MM.1S (cell line): ENCODE results near the gene RPL10A.

Experiments
- DNase-seq: peaks from one replicate; pipeline ENCODE4 v3.0.0-alpha.2; 2015
- H2AFZ ChIP-seq: fragments of 300-600 bp; sonication (generic); 2 replicates; pipeline ENCODE4 v1.6.0; 2016; ENCODE audit warnings: antibody characterized with exemption, low read length
- H3F3A ChIP-seq: fragments of 300-600 bp; sonication (generic); 2 replicates; pipeline ENCODE4 v1.6.1; 2016; ENCODE audit warnings: mild to moderate bottlenecking, antibody characterized with exemption, low read length, moderate library complexity, mixed read lengths; ENCODE audit not compliant: insufficient read depth
- H3K27ac ChIP-seq: fragments of 300-600 bp; sonication (generic); 2 replicates; pipeline ENCODE4 v1.5.1; 2016; ENCODE audit warnings: mild to moderate bottlenecking, low read length
- H3K27me3 ChIP-seq: fragments of 300-600 bp; sonication (generic); replicated peaks from 2 replicates; pipeline ENCODE4 v1.6.0; 2016; ENCODE audit warnings: low read length; ENCODE audit not compliant: insufficient read depth
- H3K36me3 ChIP-seq: fragments of 300-600 bp; sonication (generic); replicated peaks from 2 replicates; pipeline ENCODE4 v1.6.1; 2016; ENCODE audit warnings: mild to moderate bottlenecking, low read length, mixed read lengths; ENCODE audit not compliant: insufficient read depth
- H3K4me1 ChIP-seq: fragments of 300-600 bp; sonication (generic); 2 replicates; pipeline ENCODE4 v1.6.1; 2016; ENCODE audit warnings: low read length, mixed read lengths
- H3K4me2 ChIP-seq: fragments of 300-600 bp; sonication (generic); 2 replicates; pipeline ENCODE4 v1.6.0; 2016; ENCODE audit warnings: low read depth, low read length
- H3K4me3 ChIP-seq: fragments of 300-600 bp; sonication (generic); 2 replicates; pipeline ENCODE4 v1.5.1; 2016; ENCODE audit warnings: low read length, mixed read lengths
- H3K79me2 ChIP-seq: fragments of 300-600 bp; sonication (generic); 2 replicates; pipeline ENCODE4 v1.6.1; 2016; ENCODE audit warnings: mixed run types, low read length, mixed read lengths
- H3K9ac ChIP-seq: fragments of 300-600 bp; sonication (generic); 2 replicates; pipeline ENCODE4 v1.6.1; 2016; ENCODE audit warnings: low read length, mixed read lengths
- H3K9me2 ChIP-seq: fragments of 300-600 bp; sonication (generic); replicated peaks from 2 replicates; pipeline ENCODE4 v1.6.1; 2016; ENCODE audit warnings: mild to moderate bottlenecking, low read length, mixed read lengths; ENCODE audit not compliant: insufficient read depth
- H3K9me3 ChIP-seq: fragments of 300-600 bp; sonication (generic); replicated peaks from 2 replicates; pipeline ENCODE4 v1.6.1; 2016; ENCODE audit warnings: mild to moderate bottlenecking, low read length, mixed read lengths; ENCODE audit not compliant: insufficient read depth
- H4K20me1 ChIP-seq: fragments of 300-600 bp; sonication (generic); 2 replicates; pipeline ENCODE4 v1.6.1; 2016; ENCODE audit warnings: mild to moderate bottlenecking, low read length, moderate library complexity, mixed read lengths; ENCODE audit not compliant: insufficient read depth
- EZH2 ChIP-seq: fragments of 300-600 bp; sonication (generic); optimal IDR thresholded peaks from 2 replicates; pipeline ENCODE3; 2017; ENCODE audit warnings: low read depth, mild to moderate bottlenecking, antibody characterized with exemption, low read length, mixed read lengths
- EZH2phosphoT487 ChIP-seq: fragments of 300-600 bp; sonication (generic); IDR thresholded peaks from 2 replicates; pipeline ENCODE4 v1.6.1; 2018; ENCODE audit warnings: antibody characterized with exemption, low read length
- TF ChIP-seq, protein P1 (sequence below): fragments of 300-600 bp; sonication (generic); IDR thresholded peaks from 2 replicates; pipeline ENCODE4 v1.5.1; 2016; ENCODE audit warnings: antibody characterized with exemption, low read length, mixed read lengths

RPL10A gene

DNA sequence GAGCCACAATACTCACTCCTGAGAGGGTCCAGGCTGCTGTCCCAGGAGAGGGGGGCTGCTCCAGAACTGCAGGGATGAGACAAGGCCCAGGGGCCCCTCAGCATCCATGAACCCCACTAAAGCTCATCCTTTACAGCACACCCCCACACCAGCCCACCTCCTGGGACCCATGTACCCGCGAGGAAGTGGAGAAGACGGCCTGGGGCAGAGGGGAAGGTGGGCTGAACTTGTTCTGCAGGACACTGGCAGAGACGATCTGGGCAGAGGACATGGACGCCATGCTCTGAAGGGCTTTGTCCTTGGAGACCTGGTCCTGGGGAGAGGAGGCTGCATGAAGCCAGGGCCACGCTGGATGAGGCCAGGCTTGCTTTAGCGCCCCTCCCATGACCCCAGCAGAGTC is 10.1 kb downstream of the RPL10A start:
- Histone ChIP-seq H3K9me2 (no peaks in the 10 kb centered on the region), H3K36me3 (no peaks in the 10 kb centered on the region), H4K20me1 (peaks cover 2% of the 10 kb centered on the region; the same call in 1 of the 2 replicates), H3K27ac (no peak overlapping the region), H3F3A (peaks cover 11% of the 10 kb centered on the region), H3K9me3 (no peaks in the 10 kb centered on the region), H3K9ac (no peak overlapping the region), H3K79me2 (no peaks in the 10 kb centered on the region), H3K4me3 (no peak overlapping the region), H3K4me1 (no peaks in the 10 kb centered on the region), H3K27me3 (no peaks in the 10 kb centered on the region), H2AFZ (no peak overlapping the region), H3K4me2 (no peak overlapping the region)
- no peak for TF ChIP-seq EZH2
- no peak for TF ChIP-seq EZH2phosphoT487
- TF ChIP-seq, protein P1, sequence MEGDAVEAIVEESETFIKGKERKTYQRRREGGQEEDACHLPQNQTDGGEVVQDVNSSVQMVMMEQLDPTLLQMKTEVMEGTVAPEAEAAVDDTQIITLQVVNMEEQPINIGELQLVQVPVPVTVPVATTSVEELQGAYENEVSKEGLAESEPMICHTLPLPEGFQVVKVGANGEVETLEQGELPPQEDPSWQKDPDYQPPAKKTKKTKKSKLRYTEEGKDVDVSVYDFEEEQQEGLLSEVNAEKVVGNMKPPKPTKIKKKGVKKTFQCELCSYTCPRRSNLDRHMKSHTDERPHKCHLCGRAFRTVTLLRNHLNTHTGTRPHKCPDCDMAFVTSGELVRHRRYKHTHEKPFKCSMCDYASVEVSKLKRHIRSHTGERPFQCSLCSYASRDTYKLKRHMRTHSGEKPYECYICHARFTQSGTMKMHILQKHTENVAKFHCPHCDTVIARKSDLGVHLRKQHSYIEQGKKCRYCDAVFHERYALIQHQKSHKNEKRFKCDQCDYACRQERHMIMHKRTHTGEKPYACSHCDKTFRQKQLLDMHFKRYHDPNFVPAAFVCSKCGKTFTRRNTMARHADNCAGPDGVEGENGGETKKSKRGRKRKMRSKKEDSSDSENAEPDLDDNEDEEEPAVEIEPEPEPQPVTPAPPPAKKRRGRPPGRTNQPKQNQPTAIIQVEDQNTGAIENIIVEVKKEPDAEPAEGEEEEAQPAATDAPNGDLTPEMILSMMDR: no peak
- DNase-seq: no peak

GRCh38 chr6:35480176-35480575 is 12.0 kb downstream of the RPL10A start:
- H3K36me3 ChIP-seq: no peaks in the 10 kb centered on the region
- DNase-seq: no peak
- H3K4me3 ChIP-seq: no peak overlapping the region
- no peak overlapping the region for H3K27ac ChIP-seq
- no peaks in the 10 kb centered on the region for H4K20me1 ChIP-seq
- TF ChIP-seq EZH2phosphoT487: no peak
- TF ChIP-seq, protein P1: no peak
- TF ChIP-seq EZH2: no peak
- no peaks in the 10 kb centered on the region for H3K9me3 ChIP-seq
- no peak overlapping the region for H2AFZ ChIP-seq
- H3K27me3 ChIP-seq: no peaks in the 10 kb centered on the region
- no peaks in the 10 kb centered on the region for H3K79me2 ChIP-seq
- no peak overlapping the region for H3K9ac ChIP-seq
- H3K4me1 ChIP-seq: no peaks in the 10 kb centered on the region
- no peaks in the 10 kb centered on the region; the same call in 1 of the 2 replicates for H3F3A ChIP-seq
- no peak overlapping the region for H3K4me2 ChIP-seq
- no peaks in the 10 kb centered on the region for H3K9me2 ChIP-seq

DNA sequence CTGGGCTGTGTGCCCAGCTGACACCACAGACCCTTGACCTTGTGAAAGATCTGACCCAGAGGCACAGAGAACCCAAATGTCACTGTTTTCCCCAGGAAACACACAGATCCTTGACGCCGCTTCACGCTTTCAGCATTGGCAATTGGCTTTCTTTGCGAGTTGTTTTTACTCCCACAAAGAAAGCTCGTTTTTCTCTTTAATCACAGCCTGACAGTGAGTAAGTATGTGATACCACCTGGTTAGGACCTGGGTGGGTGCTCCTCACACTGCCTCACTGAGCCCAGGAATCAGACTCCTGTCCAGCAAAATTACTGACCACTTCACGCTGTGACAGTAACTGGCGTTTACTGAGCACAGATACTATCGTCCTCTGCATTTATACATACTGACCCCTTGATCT is 13.0 kb downstream of the RPL10A start:
- H3K4me2 ChIP-seq: no peak overlapping the region
- TF ChIP-seq EZH2phosphoT487: no peak
- TF ChIP-seq, protein P1: no peak
- no peak for TF ChIP-seq EZH2
- H3K36me3 ChIP-seq: no peaks in the 10 kb centered on the region
- H3K4me1 ChIP-seq: no peaks in the 10 kb centered on the region
- H3F3A ChIP-seq: no peaks in the 10 kb centered on the region
- H3K9ac ChIP-seq: no peak overlapping the region
- H3K27ac ChIP-seq: no peak overlapping the region
- H3K9me2 ChIP-seq: no peaks in the 10 kb centered on the region
- no peak overlapping the region for H3K4me3 ChIP-seq
- no peaks in the 10 kb centered on the region for H4K20me1 ChIP-seq
- no peak overlapping the region for H2AFZ ChIP-seq
- H3K79me2 ChIP-seq: no peaks in the 10 kb centered on the region
- no peak for DNase-seq
- no peaks in the 10 kb centered on the region for H3K27me3 ChIP-seq
- no peaks in the 10 kb centered on the region for H3K9me3 ChIP-seq
